GM12872 (cell line): Measurements from ENCODE around the gene METTL1.

ENCODE experiments used
- CTCF ChIP-seq: IDR thresholded peaks from 3 replicates; pipeline ENCODE4 v1.5.1; 2011; ENCODE audit warnings: low read depth, mild to moderate bottlenecking, low read length, moderate library complexity; ENCODE audit not compliant: insufficient read depth

The METTL1 gene

GRCh38 chr12:57759360-57759980 is 12.4 kb downstream of the METTL1 start:
- TF ChIP-seq CTCF = peak; percentile 66

GRCh38 chr12:57758552-57759359 is 13.1 kb downstream of the METTL1 start:
- no peak for TF ChIP-seq CTCF

- TF ChIP-seq CTCF = no peak
These were observed 14.1 kb downstream of the METTL1 start for GRCh38 chr12:57757771-57758170.

GRCh38 chr12:57756406-57757341 is 15.2 kb downstream of the METTL1 start:
- peak; percentile 94 for TF ChIP-seq CTCF

GRCh38 chr12:57755454-57756372 is 16.2 kb downstream of the METTL1 start:
- no peak for TF ChIP-seq CTCF

- no peak for TF ChIP-seq CTCF
These were observed 16.8 kb downstream of the METTL1 start for GRCh38 chr12:57755194-57755453.
